HG02759 (cell line): ENCODE data around the gene CLDN15.
"Not testable (repeated sequence)": the region's sequence is repeated elsewhere in the genome, so short reads cannot be mapped to it uniquely, and the experiment has no call there.

Experiments
- ATAC-seq: cut with Tn5 transposase; IDR thresholded peaks from one replicate; pipeline ENCODE4 v1.9.1; 2021; ENCODE audit warnings: mild to moderate bottlenecking, moderate library complexity; ENCODE audit not compliant: unreplicated experiment

Gene CLDN15

GRCh38 chr7:101237206-101238067 lies at the start of gene CLDN15:
TSS of gene CLDN15 (minus strand) at chr7:101237802. CDS start at chr7:101237581, 221 bp downstream.
- no peak for ATAC-seq

- no peak for ATAC-seq
Measured at GRCh38 chr7:101287032-101287431, 49.4 kb upstream of the CLDN15 start.

- not testable (repeated sequence) for ATAC-seq
Measured at GRCh38 chr7:101285880-101286279, 48.3 kb upstream of the CLDN15 start.

GRCh38 chr7:101285171-101285570 lies 47.6 kb upstream of the CLDN15 start:
- ATAC-seq: no peak

- not testable (repeated sequence) for ATAC-seq
Measured at GRCh38 chr7:101280912-101281311, 43.3 kb upstream of the CLDN15 start.

- ATAC-seq: no peak
Measured at GRCh38 chr7:101278461-101279292, 41.1 kb upstream of the CLDN15 start.

GRCh38 chr7:101277155-101277554 lies 39.6 kb upstream of the CLDN15 start:
- no peak for ATAC-seq

GRCh38 chr7:101273206-101273605 lies 35.6 kb upstream of the CLDN15 start:
- no peak for ATAC-seq

GRCh38 chr7:101271021-101271420 lies 33.4 kb upstream of the CLDN15 start:
- ATAC-seq: no peak

GRCh38 chr7:101269664-101270063 lies 32.1 kb upstream of the CLDN15 start:
- no peak for ATAC-seq

GRCh38 chr7:101265622-101266516 lies 28.3 kb upstream of the CLDN15 start:
- ATAC-seq: no peak

- not testable (repeated sequence) for ATAC-seq
Measured at GRCh38 chr7:101264102-101264706, 26.6 kb upstream of the CLDN15 start.

- ATAC-seq: no peak
Measured at GRCh38 chr7:101258243-101258731, 20.7 kb upstream of the CLDN15 start.

- no peak for ATAC-seq
Measured at GRCh38 chr7:101255796-101256195, 18.2 kb upstream of the CLDN15 start.

- ATAC-seq: not testable (repeated sequence)
Measured at GRCh38 chr7:101253199-101253598, 15.6 kb upstream of the CLDN15 start.

- peak; percentile 99 for ATAC-seq
Measured at GRCh38 chr7:101251871-101252659, 14.5 kb upstream of the CLDN15 start.

- no peak for ATAC-seq
Measured at GRCh38 chr7:101250324-101250723, 12.7 kb upstream of the CLDN15 start.

- no peak for ATAC-seq
Measured at GRCh38 chr7:101248276-101248675, 10.7 kb upstream of the CLDN15 start.

- ATAC-seq: peak; percentile 1
Measured at GRCh38 chr7:101245147-101245668, 7.6 kb upstream of the CLDN15 start.
